ENCODE data around the gene ITGB1BP1. TPM values are rescaled to one million over a fixed set of nuclear protein-coding genes. Genes with fewer than 3 reads are reported as not detected.

The ITGB1BP1 gene
- total and polyA plus RNA-seq, 9 of the 15 experiments (the other 6 are each of a cell fraction or from before 2014, with no cell fraction given) = 37.8 to 95.3 (median 50.4) TPM

DNA sequence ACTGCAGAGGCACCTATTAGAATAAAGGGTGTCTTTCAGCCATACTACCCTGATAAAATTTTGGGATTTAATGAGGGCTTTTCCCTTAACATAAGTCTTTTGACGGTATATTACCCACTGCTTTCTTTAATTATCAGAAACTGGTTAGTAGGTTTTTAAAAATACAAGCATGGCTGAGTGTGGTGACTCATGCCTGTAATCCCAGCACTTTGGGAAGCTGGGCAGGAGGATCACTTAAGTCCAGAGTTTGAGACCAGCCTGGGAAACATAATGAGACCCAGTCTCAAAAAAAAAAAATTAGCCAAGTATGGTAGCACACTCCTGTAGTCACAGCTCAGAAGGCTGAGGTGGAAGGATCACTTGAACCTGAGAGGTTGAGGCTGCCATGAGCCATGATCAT is 16.2 kb upstream of the ITGB1BP1 start:
- no TSS peak for BruUV-seq (replicated peaks)
- CTCF ChIA-PET (ENCODE audit: low intra/inter-chr PET ratio) = no interaction called here
- no peak for ATAC-seq

More for the DNA sequence above, 16.2 kb upstream of the ITGB1BP1 start:
- H3K36me3 ChIP-seq (ENCODE audit: control insufficient read depth, insufficient read depth, low read length) = peaks cover 81% of the 10 kb centered on the region
- intact Hi-C loops (cut with micrococcal nuclease) (no loop called here), in situ Hi-C loops (cut with MboI) (no loop called here)
- no peak overlapping the region for H3K9ac ChIP-seq (ENCODE audit: insufficient read depth in 1 of 2, low read depth in 2 of 2, low read length in 2 of 2)
- no peak for DNase-seq (ENCODE audit: extremely low read depth in 1 of 4, low spot score in 3 of 4)
- TF ChIP-seq NBN (IDR thresholded peaks at IDR 0.05; ENCODE audit: low read depth) = no peak
- no peak for TF ChIP-seq ZBTB17 (CRISPR knock-in tag; IDR thresholded peaks at IDR 0.05)
- TF ChIP-seq, protein P1, sequence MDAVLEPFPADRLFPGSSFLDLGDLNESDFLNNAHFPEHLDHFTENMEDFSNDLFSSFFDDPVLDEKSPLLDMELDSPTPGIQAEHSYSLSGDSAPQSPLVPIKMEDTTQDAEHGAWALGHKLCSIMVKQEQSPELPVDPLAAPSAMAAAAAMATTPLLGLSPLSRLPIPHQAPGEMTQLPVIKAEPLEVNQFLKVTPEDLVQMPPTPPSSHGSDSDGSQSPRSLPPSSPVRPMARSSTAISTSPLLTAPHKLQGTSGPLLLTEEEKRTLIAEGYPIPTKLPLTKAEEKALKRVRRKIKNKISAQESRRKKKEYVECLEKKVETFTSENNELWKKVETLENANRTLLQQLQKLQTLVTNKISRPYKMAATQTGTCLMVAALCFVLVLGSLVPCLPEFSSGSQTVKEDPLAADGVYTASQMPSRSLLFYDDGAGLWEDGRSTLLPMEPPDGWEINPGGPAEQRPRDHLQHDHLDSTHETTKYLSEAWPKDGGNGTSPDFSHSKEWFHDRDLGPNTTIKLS (IDR thresholded peaks at IDR 0.05; ENCODE audit: borderline replicate concordance, low read depth) = no peak
- TF ChIP-seq U2AF2 (optimal IDR thresholded peaks at IDR 0.05; ENCODE audit: low read depth, low read length) = no peak
- TF ChIP-seq MAZ (CRISPR knock-in tag; conservative IDR thresholded peaks at IDR 0.05 in 1 of 2, IDR thresholded peaks at IDR 0.05 in 1 of 2) = no peak
- no peak for TF ChIP-seq MYC (IDR thresholded peaks at IDR 0.05; ENCODE audit: low read depth, low read length)
- TF ChIP-seq MYC (CRISPR knock-in tag; IDR thresholded peaks at IDR 0.05; ENCODE audit: borderline replicate concordance, low read depth) = no peak
- TF ChIP-seq ZNF184 (CRISPR knock-in tag; IDR thresholded peaks at IDR 0.05) = no peak
- no peak for TF ChIP-seq SNRNP70 (optimal IDR thresholded peaks at IDR 0.05; ENCODE audit: low read depth, low read length)
- no peak for TF ChIP-seq SMARCA4 (IDR thresholded peaks at IDR 0.05)
- TF ChIP-seq ZNF644 (tag; IDR thresholded peaks at IDR 0.05; ENCODE audit: low read depth) = no peak
- TF ChIP-seq, protein P2, sequence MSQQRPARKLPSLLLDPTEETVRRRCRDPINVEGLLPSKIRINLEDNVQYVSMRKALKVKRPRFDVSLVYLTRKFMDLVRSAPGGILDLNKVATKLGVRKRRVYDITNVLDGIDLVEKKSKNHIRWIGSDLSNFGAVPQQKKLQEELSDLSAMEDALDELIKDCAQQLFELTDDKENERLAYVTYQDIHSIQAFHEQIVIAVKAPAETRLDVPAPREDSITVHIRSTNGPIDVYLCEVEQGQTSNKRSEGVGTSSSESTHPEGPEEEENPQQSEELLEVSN (IDR thresholded peaks at IDR 0.05; ENCODE audit: borderline replicate concordance in 1 of 2, extremely low read depth in 1 of 2, insufficient read depth in 1 of 2, insufficient read length in 1 of 2, low read depth in 1 of 2, low read length in 1 of 2, poor library complexity in 1 of 2, severe bottlenecking in 1 of 2) = no peak
- no peak for TF ChIP-seq ZNF75A (CRISPR knock-in tag; IDR thresholded peaks at IDR 0.05)
- TF ChIP-seq TEAD1 (CRISPR knock-in tag; IDR thresholded peaks at IDR 0.05) = no peak
- no peak for TF ChIP-seq ZFX (CRISPR knock-in tag; IDR thresholded peaks at IDR 0.05)
- TF ChIP-seq ZSCAN32 (CRISPR knock-in tag; IDR thresholded peaks at IDR 0.05) = no peak
- TF ChIP-seq SP2 (IDR thresholded peaks at IDR 0.05; ENCODE audit: extremely low read depth, low read depth, low read length, poor library complexity, severe bottlenecking) = no peak
- TF ChIP-seq HLTF (IDR thresholded peaks at IDR 0.05) = no peak
- H3K27me3 ChIP-seq (ENCODE audit: control insufficient read depth in 2 of 2, insufficient read depth in 2 of 2, low read length in 2 of 2) = no peaks in the 10 kb centered on the region
- no peak overlapping the region for H3K4me2 ChIP-seq (ENCODE audit: insufficient read depth, low read length)
- no peak overlapping the region for H3K27ac ChIP-seq (ENCODE audit: extremely low read depth, low read depth, low read length)
- H3K9me3 ChIP-seq (replicated peaks; ENCODE audit: control insufficient read depth, insufficient read depth, low read depth, low read length) = no peaks in the 10 kb centered on the region
- no peaks in the 10 kb centered on the region for H3K4me1 ChIP-seq (replicated peaks in 1 of 2; ENCODE audit: control insufficient read depth in 2 of 2, insufficient read depth in 2 of 2, low read length in 2 of 2)
- H3K9me1 ChIP-seq (ENCODE audit: control insufficient read depth, insufficient read depth, low read length) = no peaks in the 10 kb centered on the region
- FAIRE-seq = no peak
- H3K79me2 ChIP-seq (ENCODE audit: control insufficient read depth, insufficient read depth, low read length) = no peaks in the 10 kb centered on the region
- POLR2A ChIA-PET = no interaction called here
- H2AFZ ChIP-seq (ENCODE audit: low read depth, low read length) = no peak overlapping the region
- no peaks in the 10 kb centered on the region for H4K20me1 ChIP-seq (replicated peaks; ENCODE audit: control insufficient read depth, insufficient read depth, low read length)
- 93% methylated on average over 1 of the region's 1 CpG for WGBS (ENCODE audit: insufficient coverage, low coverage, missing lambda C conversion rate)
- H3K4me3 ChIP-seq = no peak overlapping the region
